GM12878 (cell line): ENCODE results near the gene DGLUCY. TPM values are rescaled to one million over a fixed set of nuclear protein-coding genes. Genes with fewer than 3 reads are reported as not detected.

Experiments used
- ATAC-seq: fragments of 200-7000 bp; cut with Tn5 transposase; 3 replicates; pipeline ENCODE4 v1.9.1; 2020; ENCODE audit warnings: mild to moderate bottlenecking, moderate library complexity
- BruUV-seq: library from RNA; stranded (reverse); fragments of 400-500 nt; replicated peaks from 2 replicates; lab custom pipeline; 2021; lab: Mats Ljungman, UMichigan
- CTCF ChIA-PET: fragments of 300-600 bp; sonication (Branson Sonifier 250); formaldehyde crosslinking; extraction: SDS; loops from one replicate; lab custom pipeline; 2021; ENCODE audit warnings: inconsistent platforms; lab: Yijun Ruan, JAX
- POLR2A ChIA-PET: fragments of 350-600 bp; formaldehyde crosslinking; extraction: SDS; loops from one replicate; lab custom pipeline; 2021; ENCODE audit warnings: inconsistent platforms; lab: Charles Lee
- RAD21 ChIA-PET: fragments of 300-600 bp; sonication (Branson Sonifier 250); formaldehyde crosslinking; loops from one replicate; lab custom pipeline; 2023; ENCODE audit warnings: antibody characterized with exemption; ENCODE audit not compliant: unreplicated experiment; lab: Charles Lee
- SMC1A ChIA-PET: fragments of 300-600 bp; sonication (Branson Sonifier 250); formaldehyde crosslinking; loops from one replicate; lab custom pipeline; 2023; ENCODE audit not compliant: unreplicated experiment, uncharacterized antibody; lab: Charles Lee
- DNase-seq: peaks from one replicate; pipeline ENCODE4 v3.0.0-alpha.2; 2011; ENCODE audit warnings: low read depth, low spot score
- FAIRE-seq: peaks from 3 replicates; lab custom pipeline; 2011; peaks lifted over from hg19 to GRCh38; lab: Jason Lieb, UNC
- H2AFZ ChIP-seq: 2 replicates; pipeline ENCODE4 v1.6.0; 2011; ENCODE audit warnings: low read depth, low read length, control low read depth; ENCODE audit not compliant: control insufficient read depth
- H3K27ac ChIP-seq: 2 replicates; pipeline ENCODE4 v1.5.1; 2011; ENCODE audit warnings: control low read depth; ENCODE audit not compliant: control insufficient read depth, insufficient read depth
- H3K27me3 ChIP-seq, 2 experiments: replicated peaks in 1 of 2; 2 replicates each; pipeline versions ENCODE4 v1.6.0 to v1.6.1; 2011; ENCODE audit warnings: low read length in 1 of 2; ENCODE audit not compliant: control insufficient read depth in 2 of 2, insufficient read depth in 2 of 2
- H3K36me3 ChIP-seq, 2 experiments: 2 replicates each; pipeline ENCODE4 v1.5.1; 2011; ENCODE audit warnings: low read length in 1 of 2; ENCODE audit not compliant: control insufficient read depth in 2 of 2, insufficient read depth in 2 of 2
- H3K4me1 ChIP-seq: 2 replicates; pipeline ENCODE4 v1.6.1; 2011; ENCODE audit warnings: mild to moderate bottlenecking, low read length, moderate library complexity, mixed read lengths; ENCODE audit not compliant: control insufficient read depth, insufficient read depth
- H3K4me2 ChIP-seq: 2 replicates; pipeline ENCODE4 v1.6.0; 2011; ENCODE audit warnings: control low read depth; ENCODE audit not compliant: control insufficient read depth, insufficient read depth
- H3K4me3 ChIP-seq: fragments of 200-600 bp; sonication (generic); 2 replicates; pipeline ENCODE4 v1.5.1; 2016
- H3K79me2 ChIP-seq: 2 replicates; pipeline ENCODE4 v1.6.0; 2011; ENCODE audit warnings: low read length; ENCODE audit not compliant: control insufficient read depth, insufficient read depth
- H3K9ac ChIP-seq: 2 replicates; pipeline ENCODE4 v1.8.0; 2011; ENCODE audit warnings: low read length, control low read depth, mixed read lengths; ENCODE audit not compliant: control insufficient read depth, insufficient read depth
- H3K9me3 ChIP-seq: replicated peaks from 3 replicates; pipeline ENCODE4 v1.5.1; 2011; ENCODE audit warnings: mild to moderate bottlenecking, low read length; ENCODE audit not compliant: control insufficient read depth, insufficient read depth
- H4K20me1 ChIP-seq: 2 replicates; pipeline ENCODE4 v1.6.0; 2011; ENCODE audit not compliant: control insufficient read depth, insufficient read depth
- CHD1 ChIP-seq: IDR thresholded peaks from 2 replicates; pipeline ENCODE4 v1.6.1; 2012; ENCODE audit warnings: low read depth, low read length, improper control_type of control experiment
- EP300 ChIP-seq, 2 experiments: fragments of 150-350 bp in 1 of 2; IDR thresholded peaks; 2 replicates each; pipeline ENCODE4 v1.6.1; 2011 to 2012; ENCODE audit warnings: low read depth in 2 of 2, low read length in 2 of 2, borderline replicate concordance in 1 of 2, improper control_type of control experiment in 1 of 2, inconsistent platforms in 1 of 2; ENCODE audit not compliant: control insufficient read depth in 1 of 2
- IKZF2 ChIP-seq, 2 experiments: fragments of 450-650 bp; IDR thresholded peaks; 2 replicates each; pipeline ENCODE4 v1.6.1; 2017; ENCODE audit warnings: mild to moderate bottlenecking in 2 of 2, moderate library complexity in 2 of 2
- JUND ChIP-seq: IDR thresholded peaks from 2 replicates; pipeline ENCODE4 v1.6.1; 2012; ENCODE audit warnings: low read depth, mild to moderate bottlenecking, low read length, improper control_type of control experiment, moderate library complexity
- KAT2A ChIP-seq: conservative IDR thresholded peaks from 2 replicates; pipeline ENCODE4 v1.6.1; 2011; ENCODE audit warnings: low read depth, low read length; ENCODE audit not compliant: control insufficient read depth
- MYB ChIP-seq: fragments of 150-350 bp; IDR thresholded peaks from 2 replicates; pipeline ENCODE4 v1.6.1; 2014; ENCODE audit warnings: mild to moderate bottlenecking, low read depth, low read length, borderline replicate concordance
- PAX8 ChIP-seq: fragments of 450-650 bp; IDR thresholded peaks from 2 replicates; pipeline ENCODE4 v1.6.1; 2017; ENCODE audit warnings: mild to moderate bottlenecking, moderate library complexity
- POU2F2 ChIP-seq: IDR thresholded peaks from 3 replicates; pipeline ENCODE4 v1.6.1; 2011; ENCODE audit warnings: low read depth, mild to moderate bottlenecking, low read length, borderline replicate concordance
- RB1 ChIP-seq: fragments of 450-650 bp; formaldehyde crosslinking; IDR thresholded peaks from 2 replicates; pipeline ENCODE4 v1.6.1; 2017; ENCODE audit warnings: mild to moderate bottlenecking, borderline replicate concordance
- SMAD5 ChIP-seq: IDR thresholded peaks from 2 replicates; pipeline ENCODE4 v1.6.1; 2016; ENCODE audit warnings: antibody characterized with exemption, low read depth
- TCF3 ChIP-seq: IDR thresholded peaks from 2 replicates; pipeline ENCODE4 v1.6.1; 2012; ENCODE audit warnings: low read depth, mild to moderate bottlenecking, low read length, borderline replicate concordance; ENCODE audit not compliant: insufficient read depth
- ZZZ3 ChIP-seq: IDR thresholded peaks from 2 replicates; pipeline ENCODE4 v1.6.1; 2011; ENCODE audit warnings: low read depth; ENCODE audit not compliant: control insufficient read depth, insufficient read length
- WGBS: methylation state at CpG from one replicate; pipeline ENCODE4 v1.1.6; 2016; ENCODE audit warnings: low lambda C conversion rate; ENCODE audit not compliant: insufficient replicate concordance, insufficient coverage; ENCODE audit errors: missing lambda C conversion rate; 5-methylcytosine and 5-hydroxymethylcytosine counted together
- in situ Hi-C: fragments of 300-500 bp; cut with MboI; formaldehyde crosslinking; loops from 9 replicates; pipeline ENCODE4 v1.14.3; 2018; ENCODE audit warnings: mixed read lengths
- intact Hi-C: fragments of 100-400 bp; cut with micrococcal nuclease; formaldehyde crosslinking; loops from one replicate; pipeline ENCODE4 v1.14.2; 2022; ENCODE audit not compliant: unreplicated experiment
- polyA plus RNA-seq, 11 experiments: library from polyadenylated mRNA; depleted of rRNA in 4 of 11; unstranded in 6 of 11; stranded (reverse) in 5 of 11; fragments of >200 nt; fragmentation: Nextera tagmentation in 4 of 11; fragmentation: Illumina TruSeq in 1 of 11; extraction: Ambion mirVana in 4 of 11; extraction: Trizol in 1 of 11; gene quantifications; 1 replicate in 1 of 11; 2 replicates in 10 of 11; pipeline versions ENCODE4 v1.2.1 to v1.2.3, GENCODE V29; 2011 to 2016; ENCODE audit warnings: inconsistent platforms in 2 of 11, missing spikeins in 2 of 11, low read depth in 1 of 11
- total RNA-seq, 4 experiments: library from RNA; depleted of rRNA in 3 of 4; stranded (reverse); fragments of >200 nt in 3 of 4; fragmentation: Illumina TruSeq in 1 of 4; extraction: Trizol in 1 of 4; gene quantifications; 2 replicates each; pipeline versions ENCODE4 v1.2.1 to v1.2.3, GENCODE V29; 2013 to 2021
- TF ChIP-seq, protein P1 (sequence below): IDR thresholded peaks from 2 replicates; pipeline ENCODE4 v1.6.1; 2011; ENCODE audit warnings: low read depth, low read length, improper control_type of control experiment, borderline replicate concordance
- TF ChIP-seq, protein P2 (sequence below): fragments of 450-650 bp; IDR thresholded peaks from 2 replicates; pipeline ENCODE4 v1.6.1; 2014; ENCODE audit warnings: mild to moderate bottlenecking

The DGLUCY gene
- total and polyA plus RNA-seq, 10 of the 15 experiments (the other 5 are each of a cell fraction or from before 2014, with no cell fraction given), result 15.0 to 70.3 (median 55.1) TPM

DNA sequence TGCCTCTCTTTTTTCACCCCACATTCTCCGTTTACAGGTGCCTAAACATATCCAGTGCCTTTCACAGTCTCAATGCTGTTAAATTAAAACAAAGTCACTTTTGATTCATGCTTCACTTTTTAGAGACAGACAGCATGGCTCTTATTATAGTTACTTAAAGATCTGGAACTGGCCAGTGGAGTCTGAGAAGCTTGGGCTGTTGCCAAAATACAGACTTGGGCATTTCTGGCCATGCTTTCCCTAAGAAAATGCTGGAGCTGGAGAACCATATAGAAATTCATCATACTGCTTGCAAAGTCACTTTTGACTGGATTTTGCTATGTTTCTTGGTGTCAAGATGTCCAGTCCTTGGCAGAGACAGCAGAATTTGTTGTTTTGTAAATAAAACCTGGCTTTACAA is 142.8 kb downstream of the DGLUCY start (continued):
- no peak for TF ChIP-seq EP300 (IDR thresholded peaks at IDR 0.05; ENCODE audit: borderline replicate concordance in 1 of 2, control insufficient read depth in 1 of 2, low read depth in 2 of 2, low read length in 2 of 2)
- no peak for TF ChIP-seq PAX8
- TF ChIP-seq, protein P1, sequence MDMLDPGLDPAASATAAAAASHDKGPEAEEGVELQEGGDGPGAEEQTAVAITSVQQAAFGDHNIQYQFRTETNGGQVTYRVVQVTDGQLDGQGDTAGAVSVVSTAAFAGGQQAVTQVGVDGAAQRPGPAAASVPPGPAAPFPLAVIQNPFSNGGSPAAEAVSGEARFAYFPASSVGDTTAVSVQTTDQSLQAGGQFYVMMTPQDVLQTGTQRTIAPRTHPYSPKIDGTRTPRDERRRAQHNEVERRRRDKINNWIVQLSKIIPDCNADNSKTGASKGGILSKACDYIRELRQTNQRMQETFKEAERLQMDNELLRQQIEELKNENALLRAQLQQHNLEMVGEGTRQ, result no peak
- no peak for TF ChIP-seq MYB
- no peak for TF ChIP-seq KAT2A
- TF ChIP-seq, protein P2, sequence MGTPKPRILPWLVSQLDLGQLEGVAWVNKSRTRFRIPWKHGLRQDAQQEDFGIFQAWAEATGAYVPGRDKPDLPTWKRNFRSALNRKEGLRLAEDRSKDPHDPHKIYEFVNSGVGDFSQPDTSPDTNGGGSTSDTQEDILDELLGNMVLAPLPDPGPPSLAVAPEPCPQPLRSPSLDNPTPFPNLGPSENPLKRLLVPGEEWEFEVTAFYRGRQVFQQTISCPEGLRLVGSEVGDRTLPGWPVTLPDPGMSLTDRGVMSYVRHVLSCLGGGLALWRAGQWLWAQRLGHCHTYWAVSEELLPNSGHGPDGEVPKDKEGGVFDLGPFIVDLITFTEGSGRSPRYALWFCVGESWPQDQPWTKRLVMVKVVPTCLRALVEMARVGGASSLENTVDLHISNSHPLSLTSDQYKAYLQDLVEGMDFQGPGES, result no peak
- no peak for TF ChIP-seq SMAD5
- TF ChIP-seq, all 136 proteins: peak for 0

DNA sequence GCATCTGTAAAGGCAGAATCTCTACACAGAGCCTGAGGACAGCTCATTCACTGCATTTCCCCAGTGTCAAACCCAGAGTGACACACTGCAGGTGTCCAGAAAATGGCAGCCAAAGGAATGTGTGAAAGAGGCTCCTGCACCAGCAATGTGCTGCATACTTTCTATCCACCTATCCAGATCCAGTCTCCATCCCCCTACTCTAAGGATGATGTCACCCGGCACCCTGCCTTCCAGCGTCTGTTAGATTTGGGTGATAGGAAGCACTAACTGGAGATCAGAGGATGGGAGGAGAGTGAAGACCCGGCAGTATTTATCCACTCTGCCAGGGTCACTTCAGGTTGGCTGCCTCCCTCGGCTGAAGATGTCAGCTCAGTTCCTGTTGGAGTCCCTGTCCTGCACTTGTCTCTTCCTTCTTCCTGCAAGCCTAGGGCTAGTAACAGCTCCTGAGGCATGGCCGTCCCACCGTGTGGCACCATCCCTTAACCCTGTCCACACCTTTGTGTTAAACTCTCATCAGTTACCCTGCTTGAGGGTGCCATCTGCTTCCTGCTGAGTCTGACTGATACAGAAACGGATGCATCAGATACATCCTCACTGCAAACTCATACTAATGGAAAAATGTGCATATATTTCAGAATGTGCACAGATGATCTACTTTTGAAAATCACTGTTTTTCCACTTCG is 143.6 kb downstream of the DGLUCY start:
- Histone ChIP-seq H3K27me3 (no peaks in the 10 kb centered on the region), H3K36me3 (no peaks in the 10 kb centered on the region), H3K9me3 (no peaks in the 10 kb centered on the region), H3K79me2 (no peaks in the 10 kb centered on the region), H3K27ac (no peak overlapping the region), H3K4me1 (peaks cover 15% of the 10 kb centered on the region), H3K4me2 (no peak overlapping the region), H4K20me1 (no peaks in the 10 kb centered on the region), H3K9ac (no peak overlapping the region), H2AFZ (no peak overlapping the region), H3K4me3 (no peak overlapping the region)
- TF ChIP-seq POU2F2 (no peak), ZZZ3 (no peak), RB1 (no peak), TCF3 (no peak), JUND (no peak), CHD1 (no peak), IKZF2 (IDR thresholded peaks at IDR 0.05) (no peak)
- DNase-seq, result no peak
- WGBS, result 56% methylated on average over 8 of the region's 8 CpGs
- BruUV-seq, result no TSS peak
- ATAC-seq, result no peak
- CTCF ChIA-PET, result interaction anchor here (0.8 to 2.0 kb wide), 3 partner anchors 28 to 84 kb away, joined by 4 to 8 read pairs (median 4); no protein-coding TSS in a partner anchor
- RAD21 ChIA-PET, result interaction anchor here (0.6 to 2.3 kb wide), 3 partner anchors 13 to 64 kb away, joined by 4 to 7 read pairs (median 6); partner anchors contain the start of gene GPR68
- in situ Hi-C loops, result no loop called here
- SMC1A ChIA-PET, result interaction anchor here (1.0 to 3.6 kb wide), 6 partner anchors 15 to 163 kb away, joined by 3 to 21 read pairs (median 4); partner anchors contain the start of gene GPR68
- POLR2A ChIA-PET, result interaction anchor here (1.6 kb wide), 1 partner anchor 13 kb away, joined by 5 read pairs; the partner anchor contains the start of gene GPR68
- no peak for FAIRE-seq
- intact Hi-C loops, result no loop called here
